H7 (cell line): ENCODE measurements around the gene NOB1. TPM values are rescaled to one million over a fixed set of nuclear protein-coding genes. Genes with fewer than 3 reads are reported as not detected.
"Not testable (repeated sequence)": the region's sequence is repeated elsewhere in the genome, so short reads cannot be mapped to it uniquely, and the experiment has no call there.

Experiments
- DNase-seq: peaks from one replicate; pipeline ENCODE4 v3.0.0; 2012
- H3K27me3 ChIP-seq: 2 replicates; pipeline ENCODE4 v1.6.0; 2011; ENCODE audit warnings: mild to moderate bottlenecking, low read length; ENCODE audit not compliant: control insufficient read depth, insufficient read depth
- H3K36me3 ChIP-seq: replicated peaks from 2 replicates; pipeline ENCODE4 v1.5.1; 2011; ENCODE audit warnings: low read length; ENCODE audit not compliant: control insufficient read depth, insufficient read depth
- H3K4me3 ChIP-seq: 2 replicates; pipeline ENCODE4 v1.5.1; 2011; ENCODE audit warnings: low read depth, mild to moderate bottlenecking, control low read depth, low read length, moderate library complexity; ENCODE audit not compliant: insufficient read depth
- total RNA-seq: library from RNA; depleted of rRNA; stranded (reverse); fragments of >200 nt; shearing (Covaris generic); gene quantifications from 2 replicates; pipeline ENCODE4 v1.2.3, GENCODE V29; 2014

Gene NOB1
- total RNA-seq, 1 experiment from 2014 or later: 43.4 TPM

DNA sequence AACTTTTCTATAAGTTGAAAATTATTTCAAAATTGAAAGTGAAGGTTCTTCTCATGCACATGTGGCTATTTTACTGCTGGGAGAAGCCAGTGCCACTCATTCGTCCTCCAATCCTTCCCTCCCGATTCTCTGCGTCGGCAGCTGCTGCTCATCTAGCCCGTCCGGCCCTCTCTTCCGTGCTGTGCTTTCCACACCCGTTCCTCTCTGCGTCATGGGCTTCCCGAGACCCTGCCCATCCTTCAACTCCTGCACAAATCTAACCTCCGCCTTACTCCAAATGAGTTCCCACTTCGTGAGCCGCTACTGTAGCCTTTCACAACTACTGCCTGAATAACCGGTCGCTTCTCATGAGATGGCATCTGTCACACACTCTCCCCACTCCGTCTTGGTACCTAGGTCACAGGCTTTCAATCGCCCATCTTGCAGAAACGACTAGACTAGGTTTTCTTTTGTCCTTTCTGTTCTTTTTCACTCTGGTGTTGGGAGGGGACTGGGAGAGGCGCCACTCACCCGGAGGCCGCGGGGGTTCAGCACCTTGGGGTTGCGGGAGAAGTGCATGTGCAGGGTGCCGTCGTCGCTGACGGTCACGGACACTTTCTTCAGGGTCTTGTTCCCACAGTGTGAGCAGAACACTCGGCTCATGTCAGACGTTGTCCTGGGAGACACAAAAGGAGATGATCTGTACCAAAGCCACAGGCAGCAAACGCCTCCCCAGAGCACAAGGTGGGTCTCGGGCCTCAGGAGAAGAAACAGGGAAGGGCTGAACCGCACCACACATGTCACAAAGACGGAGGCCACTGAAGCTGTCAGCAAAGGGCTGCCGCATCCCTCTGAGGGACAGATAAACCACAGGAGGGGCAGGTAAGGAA is 10.1 kb downstream of the NOB1 start:
- no peak overlapping the region for H3K4me3 ChIP-seq
- no peaks in the 10 kb centered on the region for H3K27me3 ChIP-seq
- peaks cover 70% of the 10 kb centered on the region for H3K36me3 ChIP-seq
- DNase-seq: no peak

DNA sequence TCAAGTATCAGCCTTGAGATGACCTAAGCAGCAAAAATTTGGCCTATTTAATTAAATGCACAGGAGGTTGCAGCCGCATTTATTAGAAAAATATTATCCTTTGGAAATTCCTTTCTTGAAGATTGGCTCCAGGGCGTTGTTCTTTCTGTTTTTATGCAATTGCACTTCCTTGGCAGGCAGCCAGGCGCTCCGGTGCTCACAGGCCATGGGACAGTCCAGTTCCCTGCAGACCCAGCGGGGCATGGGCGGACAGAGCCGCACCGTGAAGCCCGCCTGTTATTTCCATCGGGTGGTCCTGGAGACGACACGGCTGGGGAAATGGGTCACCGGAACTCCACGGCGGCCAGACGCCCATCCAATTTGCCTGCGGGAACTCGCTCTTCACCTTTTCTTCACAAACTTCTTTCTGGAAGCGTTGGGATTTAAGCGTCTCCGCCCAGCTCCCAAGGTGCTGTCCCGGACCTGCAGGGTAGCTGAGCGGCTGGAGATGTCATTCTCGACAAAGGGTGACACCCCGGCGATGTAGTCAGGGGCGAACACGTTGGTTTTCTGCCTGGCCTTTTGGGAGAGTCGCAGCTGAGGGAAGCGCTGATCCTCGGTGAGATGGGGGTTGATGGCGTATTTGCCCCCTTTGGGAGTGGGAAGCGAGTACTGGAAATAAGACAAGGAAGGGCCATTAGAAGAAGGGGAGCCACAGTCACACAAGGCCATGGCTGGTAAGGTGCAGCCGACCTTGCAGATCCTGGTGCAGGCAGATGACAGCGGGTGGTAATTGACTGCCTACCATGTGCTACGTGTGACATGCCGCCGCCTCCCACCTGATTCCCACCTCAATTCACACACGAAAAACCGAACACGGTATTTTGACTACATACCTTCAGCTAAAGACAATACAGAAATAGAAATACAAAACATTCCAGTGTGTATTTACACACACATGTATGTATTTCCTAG is 12.5 kb downstream of the NOB1 start:
- Histone ChIP-seq H3K36me3 (peaks cover 52% of the 10 kb centered on the region), H3K27me3 (no peaks in the 10 kb centered on the region), H3K4me3 (no peak overlapping the region)
- DNase-seq: no peak

DNA sequence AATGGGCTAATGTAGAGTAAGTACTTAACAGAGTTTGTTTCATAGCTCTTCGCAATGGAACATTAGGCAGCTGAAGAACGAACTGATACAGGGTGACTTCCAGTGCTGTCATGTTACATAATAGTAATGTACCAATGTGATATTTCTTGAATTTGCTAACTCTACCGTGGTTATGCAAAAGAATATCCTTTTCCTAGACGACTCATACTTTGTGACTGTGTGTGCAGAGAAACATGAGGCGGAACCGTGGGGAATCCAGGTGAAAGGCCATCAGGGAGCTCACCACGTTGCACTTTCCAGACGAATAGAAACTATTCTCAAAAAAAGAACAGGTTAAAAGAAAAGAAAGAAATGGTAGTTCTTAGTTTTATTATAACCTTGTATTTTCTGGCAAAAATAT is 13.2 kb downstream of the NOB1 start:
- H3K4me3 ChIP-seq: no peak overlapping the region
- DNase-seq: no peak
- H3K36me3 ChIP-seq: peaks cover 50% of the 10 kb centered on the region
- H3K27me3 ChIP-seq: no peaks in the 10 kb centered on the region

DNA sequence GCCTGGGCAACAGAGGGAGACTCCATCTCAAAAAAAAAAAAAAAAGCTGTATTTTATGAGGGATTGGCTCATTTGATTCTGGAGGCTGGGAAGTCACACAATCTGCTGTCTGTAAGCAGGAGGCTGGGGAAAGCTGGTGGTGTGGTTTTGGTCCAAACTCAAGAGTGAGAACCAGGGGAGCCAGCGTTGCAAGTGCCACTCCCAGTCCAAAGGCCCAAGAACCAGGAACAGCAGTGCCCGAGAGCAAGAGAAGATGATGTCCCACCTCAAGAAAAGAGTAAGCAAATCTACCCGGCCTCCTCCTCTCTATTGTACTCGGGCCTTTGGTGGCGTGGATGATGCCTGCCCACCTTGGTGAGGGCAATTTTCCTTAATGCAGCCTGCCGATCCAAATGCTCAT is 22.6 kb downstream of the NOB1 start:
- Histone ChIP-seq H3K36me3 (no peaks in the 10 kb centered on the region), H3K4me3 (no peak overlapping the region), H3K27me3 (no peaks in the 10 kb centered on the region)
- no peak for DNase-seq

DNA sequence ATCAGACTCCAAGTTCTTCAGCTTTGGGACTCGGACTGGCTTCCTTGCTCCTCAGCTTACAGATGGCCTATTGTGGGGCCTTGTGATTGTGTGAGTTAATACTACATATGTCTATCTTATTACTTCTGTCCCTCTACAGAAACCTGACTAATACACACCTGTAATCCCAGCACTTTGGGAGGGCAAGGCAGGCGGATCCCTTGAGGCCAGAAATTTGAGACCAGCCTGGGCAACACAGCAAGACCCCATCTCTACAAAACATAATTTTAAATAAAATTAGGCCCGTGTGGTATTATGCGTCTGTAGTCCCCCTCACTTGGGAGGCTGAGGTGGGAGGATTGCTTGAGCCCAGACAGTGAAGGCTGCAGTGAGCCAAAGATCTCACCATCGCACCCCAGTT is 23.4 kb downstream of the NOB1 start:
- not testable (repeated sequence) for DNase-seq, H3K27me3 ChIP-seq, H3K4me3 ChIP-seq, H3K36me3 ChIP-seq

DNA sequence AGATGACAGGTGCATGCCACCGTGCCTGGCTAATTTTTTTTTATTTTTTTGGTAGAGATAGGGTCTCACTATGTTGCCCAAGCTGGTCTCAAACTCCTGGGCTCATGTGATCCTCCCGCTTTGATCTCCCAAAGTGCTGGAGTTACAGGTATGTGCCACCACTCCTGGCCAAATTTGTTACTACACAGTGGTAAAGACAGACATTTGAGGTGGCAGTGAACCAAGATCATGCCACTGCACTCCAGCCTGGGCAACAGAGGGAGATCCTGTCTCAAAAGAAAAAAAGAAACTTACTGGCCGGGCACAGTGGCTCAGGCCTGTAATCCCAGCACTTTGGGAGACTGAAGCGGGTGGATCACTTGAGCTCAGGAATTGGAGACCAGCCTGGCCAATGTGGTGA is 25.7 kb downstream of the NOB1 start:
- not testable (repeated sequence) for H3K27me3 ChIP-seq, H3K36me3 ChIP-seq, H3K4me3 ChIP-seq, DNase-seq

DNA sequence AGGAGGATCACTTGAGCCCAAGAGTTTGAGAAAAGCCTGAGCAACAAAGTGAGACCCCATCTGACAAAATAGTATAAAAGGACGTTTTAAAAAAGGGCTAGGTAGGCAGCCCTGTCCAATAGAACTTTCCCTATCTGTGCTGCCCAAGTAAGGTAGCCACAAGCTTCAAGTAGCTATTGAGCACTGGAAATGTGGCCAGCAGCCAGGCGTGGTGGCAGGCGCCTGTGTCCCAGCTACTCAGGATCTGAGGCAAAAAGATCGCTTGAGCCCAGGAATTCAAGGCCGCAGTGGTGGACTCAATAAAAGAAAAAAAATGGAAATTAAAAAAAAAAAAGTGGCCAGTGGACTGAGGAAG is 26.8 kb downstream of the NOB1 start:
- Histone ChIP-seq H3K4me3 (peak overlapping the region; percentile 75; the same call in 1 of the 2 replicates), H3K27me3 (no peaks in the 10 kb centered on the region), H3K36me3 (no peaks in the 10 kb centered on the region)
- DNase-seq: no peak

DNA sequence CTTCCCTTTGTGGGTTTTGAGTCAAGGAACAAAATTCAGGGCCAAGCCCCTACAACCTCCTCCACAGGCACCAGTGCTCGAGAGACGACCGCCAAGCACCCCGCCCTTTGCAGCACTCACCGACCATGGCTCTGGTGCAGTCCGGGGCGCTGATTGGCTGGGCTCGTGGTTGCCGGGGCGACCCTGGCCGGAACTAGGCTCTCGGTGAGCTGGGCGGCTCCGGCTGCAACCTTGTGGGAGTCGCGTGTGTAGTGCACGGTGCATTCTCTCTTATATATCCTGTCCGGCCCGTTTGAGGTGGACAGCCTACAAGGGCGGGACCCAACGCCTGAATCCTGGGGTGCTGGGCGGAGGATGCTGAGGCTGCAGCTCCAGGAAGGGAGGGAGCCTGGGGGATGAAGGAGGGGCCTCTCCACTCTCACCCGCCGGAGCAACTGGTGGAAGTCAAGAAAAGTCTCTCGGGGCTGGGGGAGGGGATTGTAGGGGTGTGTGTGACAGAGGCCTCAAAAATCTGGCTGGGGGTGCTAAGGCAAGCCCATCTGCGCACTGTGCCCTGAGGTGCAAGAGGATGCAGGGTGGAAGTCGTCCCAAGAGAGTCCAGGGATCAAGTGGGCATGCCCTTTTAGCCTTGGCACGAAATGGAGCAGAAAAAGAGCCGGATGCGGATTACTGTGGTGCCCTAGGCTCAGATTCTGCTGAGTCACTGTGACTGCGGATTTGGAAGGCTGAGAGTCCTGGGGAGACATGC is 28.2 kb downstream of the NOB1 start, which contains the start of gene NQO1:
Gene NQO1 (minus strand): TSS at position 248 of the 748 bp plus-strand sequence. CDS start 121 bp downstream, at position 127.
- H3K4me3 ChIP-seq: peak within 1 kb of the TSS; percentile 75
- peak; percentile 95 for DNase-seq
- no peaks in the 10 kb centered on the region for H3K27me3 ChIP-seq
- no peaks in the 10 kb centered on the region for H3K36me3 ChIP-seq

DNA sequence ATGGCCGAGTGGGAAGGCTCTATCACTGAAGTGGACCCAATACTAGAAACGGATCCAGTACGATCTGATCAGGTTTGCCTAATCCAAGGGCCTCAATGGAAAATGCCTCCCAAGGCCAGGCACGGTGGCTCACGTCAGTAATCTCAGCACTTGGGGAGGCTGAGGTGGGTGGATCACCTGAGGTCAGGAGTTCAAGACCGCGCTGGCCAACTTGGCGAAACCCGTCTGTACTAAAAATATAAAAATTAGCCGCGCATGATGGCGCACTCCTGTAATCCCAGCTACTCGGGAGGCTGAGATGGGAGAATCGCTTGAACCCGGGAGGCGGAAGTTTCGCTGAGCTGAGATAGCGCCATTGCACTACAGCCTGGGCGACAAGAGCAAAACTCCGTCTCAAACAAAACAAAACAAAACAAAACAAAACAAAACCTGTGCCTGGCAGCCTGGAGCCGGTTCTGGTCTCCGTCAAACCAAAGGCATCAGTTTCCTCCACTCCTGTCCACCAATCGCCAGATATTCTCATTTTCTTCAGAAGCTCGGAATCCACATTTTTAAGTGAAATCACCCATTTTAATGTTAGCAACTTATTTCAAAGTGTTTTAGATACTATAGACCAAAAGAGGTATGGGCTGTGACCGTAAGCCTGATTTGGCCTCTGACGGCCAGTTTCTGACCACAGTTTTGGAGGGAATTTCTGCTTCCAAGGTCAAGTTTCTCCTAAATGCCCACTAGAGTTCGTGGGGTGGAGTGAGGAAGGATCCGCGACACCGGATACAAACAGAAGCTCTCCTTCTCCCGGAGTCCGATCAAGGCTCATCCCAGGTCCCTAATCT is 29.0 kb downstream of the NOB1 start:
- no peaks in the 10 kb centered on the region for H3K36me3 ChIP-seq
- DNase-seq: no peak
- no peaks in the 10 kb centered on the region for H3K27me3 ChIP-seq
- H3K4me3 ChIP-seq: peak overlapping the region; percentile 75

DNA sequence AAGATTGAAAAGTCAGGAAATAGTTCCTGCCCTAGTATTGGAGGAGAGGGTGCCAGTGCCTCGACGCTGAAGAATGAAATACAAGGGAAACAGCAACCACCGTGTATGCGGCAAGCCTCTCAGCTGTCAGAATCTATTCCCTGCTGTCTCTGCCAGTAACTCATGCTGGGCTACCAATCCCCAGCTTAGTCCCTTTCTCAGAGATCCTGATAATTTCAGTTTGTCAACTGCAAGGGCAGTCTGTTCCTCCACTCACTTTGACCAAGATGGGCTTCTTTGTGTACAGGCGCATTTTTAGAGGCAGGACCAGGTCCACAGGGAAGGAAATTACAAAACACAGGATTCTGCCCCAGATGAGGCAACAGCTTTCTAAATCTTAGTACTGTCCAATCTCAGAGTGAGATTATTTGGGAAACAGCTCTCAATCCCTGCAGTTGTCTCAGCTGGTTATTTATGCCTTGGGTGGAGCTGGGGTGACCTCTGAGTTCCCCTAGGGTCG is 29.7 kb downstream of the NOB1 start:
- Histone ChIP-seq H3K27me3 (no peaks in the 10 kb centered on the region), H3K4me3 (peak overlapping the region; percentile 75; the same call in 1 of the 2 replicates), H3K36me3 (no peaks in the 10 kb centered on the region)
- peak; percentile 30 for DNase-seq

DNA sequence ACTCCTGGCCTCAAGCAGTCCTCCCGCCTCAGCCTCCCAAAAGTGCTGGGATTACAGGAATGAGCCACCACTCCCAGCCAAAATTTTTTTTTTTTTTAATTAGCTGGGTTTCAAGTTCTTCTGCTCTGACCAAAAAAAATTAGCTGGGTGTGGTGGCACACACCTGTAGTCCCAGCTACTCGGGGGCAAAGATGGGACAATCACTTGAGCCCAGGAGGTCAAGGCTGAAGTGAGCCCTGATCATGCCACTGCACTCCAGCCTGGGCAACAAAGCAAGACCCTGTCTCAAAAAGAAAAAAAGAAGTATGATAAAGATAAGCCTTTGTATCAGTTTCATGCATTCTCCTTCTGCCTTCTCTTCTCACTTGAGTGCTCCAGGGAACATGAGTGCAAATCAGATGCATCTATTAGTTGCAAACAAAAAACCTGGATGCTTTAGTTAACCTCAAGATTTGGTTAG is 30.3 kb downstream of the NOB1 start:
- no peak overlapping the region for H3K4me3 ChIP-seq
- no peak for DNase-seq
- H3K36me3 ChIP-seq: no peaks in the 10 kb centered on the region
- H3K27me3 ChIP-seq: no peaks in the 10 kb centered on the region

DNA sequence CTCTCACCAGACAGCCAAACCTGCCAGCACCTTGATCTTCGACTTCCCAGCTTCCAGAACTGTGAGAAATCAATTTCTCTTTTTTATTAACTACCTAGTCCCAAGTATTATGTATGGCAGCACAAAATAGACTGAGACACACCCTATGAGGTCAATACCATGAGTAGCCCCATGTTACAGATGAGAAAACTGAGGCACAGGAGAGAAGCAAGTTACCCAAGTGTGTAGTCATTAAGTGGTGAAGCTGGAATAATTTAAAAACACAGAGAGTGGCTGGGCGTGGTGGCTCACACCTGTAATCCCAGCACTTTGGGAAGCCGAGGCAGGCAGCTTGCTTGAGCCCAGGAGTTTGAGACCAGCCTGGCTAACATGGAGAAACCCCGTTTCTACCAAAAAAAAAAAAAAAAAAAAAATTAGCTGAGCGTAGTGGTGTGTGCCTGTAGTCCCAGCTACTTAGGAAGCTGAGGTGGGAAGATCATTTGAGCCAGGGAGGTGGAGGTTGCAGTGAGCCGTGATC is 33.2 kb downstream of the NOB1 start:
- Histone ChIP-seq H3K36me3 (peaks cover 2% of the 10 kb centered on the region), H3K27me3 (no peaks in the 10 kb centered on the region), H3K4me3 (no peak overlapping the region)
- DNase-seq: no peak

DNA sequence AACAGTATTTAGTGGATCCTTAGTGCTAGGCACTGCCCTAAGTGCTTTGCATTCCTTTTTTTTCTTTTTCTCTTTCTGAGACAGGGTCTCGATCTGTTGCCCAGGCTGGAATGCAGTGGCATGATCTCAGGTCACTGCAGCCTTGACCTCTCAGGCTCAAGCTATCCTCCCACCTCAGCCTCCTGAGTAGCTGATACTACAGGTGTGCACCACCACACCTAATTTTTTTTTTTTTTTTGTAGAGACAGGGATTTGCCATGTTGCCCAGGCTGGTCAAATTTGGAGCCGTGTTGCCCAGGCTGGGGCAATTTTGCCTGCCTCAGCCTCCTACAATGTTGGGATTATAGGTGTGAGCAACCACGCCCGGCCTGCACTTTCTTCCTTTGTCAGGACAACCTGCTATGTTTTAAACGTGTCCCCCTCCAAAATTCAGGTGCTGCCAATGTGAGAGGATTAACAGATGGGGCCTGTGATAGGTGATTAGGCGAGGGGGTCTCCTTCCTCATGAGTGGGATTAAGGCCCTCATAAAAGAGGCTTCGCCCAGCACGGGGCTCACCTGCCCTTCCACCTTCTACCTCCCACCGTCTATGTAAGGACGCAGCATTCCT is 33.8 kb downstream of the NOB1 start:
- H3K27me3 ChIP-seq: no peaks in the 10 kb centered on the region
- no peak for DNase-seq
- H3K4me3 ChIP-seq: no peak overlapping the region
- H3K36me3 ChIP-seq: peaks cover 2% of the 10 kb centered on the region
